ENCODE measurements around the gene PAPLN.

Gene PAPLN

GRCh38 chr14:73231981-73232851 lies 5.1 kb upstream of the PAPLN start:
- no peak for DNase-seq

GRCh38 chr14:73232984-73233383 lies 4.3 kb upstream of the PAPLN start:
- no peak for DNase-seq

- DNase-seq = no peak
Observed at GRCh38 chr14:73233564-73233963, 3.7 kb upstream of the PAPLN start.

- DNase-seq = no peak
Observed at GRCh38 chr14:73234029-73234428, 3.3 kb upstream of the PAPLN start.

- DNase-seq = no peak
Observed at GRCh38 chr14:73234586-73235394, 2.5 kb upstream of the PAPLN start.

GRCh38 chr14:73235531-73236155 lies 1.7 kb upstream of the PAPLN start:
- DNase-seq = no peak

GRCh38 chr14:73236157-73236556 lies 1.1 kb upstream of the PAPLN start:
- DNase-seq = no peak

GRCh38 chr14:73236752-73237218 lies 521 bp upstream of the PAPLN start:
- DNase-seq = no peak

- DNase-seq = no peak
Observed at GRCh38 chr14:73237786-73238423, 599 bp downstream of the PAPLN start.

- no peak for DNase-seq
Observed at GRCh38 chr14:73238424-73238852, 1.1 kb downstream of the PAPLN start.

- DNase-seq = no peak
Observed at GRCh38 chr14:73238941-73239340, 1.6 kb downstream of the PAPLN start.

GRCh38 chr14:73239393-73240241 lies 2.3 kb downstream of the PAPLN start:
- DNase-seq = no peak

GRCh38 chr14:73240816-73241480 lies 3.6 kb downstream of the PAPLN start:
- DNase-seq = no peak

- no peak for DNase-seq
Observed at GRCh38 chr14:73241481-73242165, 4.3 kb downstream of the PAPLN start.

- DNase-seq = no peak
Observed at GRCh38 chr14:73242357-73242901, 5.1 kb downstream of the PAPLN start.

- no peak for DNase-seq
Observed at GRCh38 chr14:73243341-73243740, 6.0 kb downstream of the PAPLN start.

GRCh38 chr14:73243748-73244147 lies 6.4 kb downstream of the PAPLN start:
- no peak for DNase-seq

- DNase-seq = no peak
Observed at GRCh38 chr14:73244541-73245290, 7.4 kb downstream of the PAPLN start.

GRCh38 chr14:73245480-73246325 lies 8.4 kb downstream of the PAPLN start:
- DNase-seq = peak; percentile 49

Measured in DMS153 (cell line).